ENCODE measurements around the gene CDH11. TPM values are rescaled to one million over a fixed set of nuclear protein-coding genes. Genes with fewer than 3 reads are reported as not detected.

Gene CDH11
- total RNA-seq, 1 donor from 2014 or later, result 22.9 TPM

DNA sequence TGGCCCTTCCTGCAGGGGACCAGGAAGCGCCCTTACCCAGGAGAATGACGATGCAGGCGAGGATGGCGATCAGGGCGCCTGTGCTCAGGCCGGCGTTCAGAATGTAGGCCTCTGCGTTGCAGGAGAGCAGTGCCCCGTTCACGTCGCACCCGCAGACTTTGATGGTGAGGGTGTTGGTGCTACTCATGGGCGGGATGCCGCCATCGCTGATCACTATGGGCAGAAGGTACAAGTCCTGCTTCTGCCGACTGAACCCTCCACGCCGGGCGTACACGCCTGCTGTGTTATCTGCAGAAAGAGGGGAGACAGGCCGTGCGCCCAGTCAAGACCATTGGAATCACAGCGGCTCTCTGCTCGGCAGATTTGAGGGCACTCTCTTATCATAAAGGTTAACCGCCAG is 171.1 kb downstream of the CDH11 start:
- no peak for DNase-seq (ENCODE audit: low read depth)
- no peak overlapping the region for H3K4me3 ChIP-seq (ENCODE audit: low read depth, low read length)
- TF ChIP-seq, protein P1, sequence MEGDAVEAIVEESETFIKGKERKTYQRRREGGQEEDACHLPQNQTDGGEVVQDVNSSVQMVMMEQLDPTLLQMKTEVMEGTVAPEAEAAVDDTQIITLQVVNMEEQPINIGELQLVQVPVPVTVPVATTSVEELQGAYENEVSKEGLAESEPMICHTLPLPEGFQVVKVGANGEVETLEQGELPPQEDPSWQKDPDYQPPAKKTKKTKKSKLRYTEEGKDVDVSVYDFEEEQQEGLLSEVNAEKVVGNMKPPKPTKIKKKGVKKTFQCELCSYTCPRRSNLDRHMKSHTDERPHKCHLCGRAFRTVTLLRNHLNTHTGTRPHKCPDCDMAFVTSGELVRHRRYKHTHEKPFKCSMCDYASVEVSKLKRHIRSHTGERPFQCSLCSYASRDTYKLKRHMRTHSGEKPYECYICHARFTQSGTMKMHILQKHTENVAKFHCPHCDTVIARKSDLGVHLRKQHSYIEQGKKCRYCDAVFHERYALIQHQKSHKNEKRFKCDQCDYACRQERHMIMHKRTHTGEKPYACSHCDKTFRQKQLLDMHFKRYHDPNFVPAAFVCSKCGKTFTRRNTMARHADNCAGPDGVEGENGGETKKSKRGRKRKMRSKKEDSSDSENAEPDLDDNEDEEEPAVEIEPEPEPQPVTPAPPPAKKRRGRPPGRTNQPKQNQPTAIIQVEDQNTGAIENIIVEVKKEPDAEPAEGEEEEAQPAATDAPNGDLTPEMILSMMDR (conservative IDR thresholded peaks at IDR 0.05; ENCODE audit: low read depth, low read length), result no peak

DNA sequence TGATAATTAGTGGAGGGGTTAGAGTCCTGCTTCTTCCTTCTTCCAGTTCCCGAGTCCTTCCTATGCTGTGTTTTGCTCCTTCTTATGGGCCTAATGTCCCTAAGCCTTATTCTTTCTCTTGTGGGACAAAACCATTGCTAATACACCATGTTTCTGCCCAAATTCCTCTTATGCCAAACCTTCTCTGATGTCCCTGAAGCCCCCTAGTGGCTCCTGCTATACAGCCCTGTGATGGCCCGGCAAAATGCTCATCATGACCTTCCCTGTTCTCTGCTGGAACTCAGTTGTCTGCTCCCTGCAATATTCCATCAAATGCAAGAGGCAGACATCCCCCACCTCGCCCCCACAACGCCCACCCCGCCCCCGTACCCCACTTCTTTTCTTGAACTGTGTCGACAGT is 171.6 kb downstream of the CDH11 start:
- H3K4me3 ChIP-seq (ENCODE audit: low read depth, low read length), result no peak overlapping the region
- TF ChIP-seq, protein P1 (conservative IDR thresholded peaks at IDR 0.05; ENCODE audit: low read depth, low read length), result no peak
- no peak for DNase-seq (ENCODE audit: low read depth)

DNA sequence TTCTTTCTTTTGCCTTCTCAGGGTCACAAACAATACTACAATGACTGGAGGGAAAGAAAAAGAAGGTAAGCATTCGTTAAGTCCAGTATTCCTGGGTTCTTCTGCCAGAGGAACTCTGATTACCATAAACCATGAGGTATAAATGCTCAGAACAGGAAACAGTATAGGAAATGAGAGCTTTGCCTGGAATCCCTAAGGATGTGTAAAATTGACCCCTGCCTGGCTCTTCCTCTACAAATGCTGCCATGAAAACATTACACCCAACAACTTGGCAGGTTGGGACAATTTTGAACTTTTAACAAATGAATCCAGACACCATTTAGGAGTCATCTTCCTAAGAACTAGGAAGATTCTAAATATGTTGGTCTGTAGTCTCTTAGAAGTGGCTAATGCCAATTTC is 173.8 kb downstream of the CDH11 start:
- H3K4me3 ChIP-seq (ENCODE audit: low read depth, low read length), result no peak overlapping the region
- DNase-seq (ENCODE audit: low read depth), result no peak
- TF ChIP-seq, protein P1 (conservative IDR thresholded peaks at IDR 0.05; ENCODE audit: low read depth, low read length), result no peak

DNA sequence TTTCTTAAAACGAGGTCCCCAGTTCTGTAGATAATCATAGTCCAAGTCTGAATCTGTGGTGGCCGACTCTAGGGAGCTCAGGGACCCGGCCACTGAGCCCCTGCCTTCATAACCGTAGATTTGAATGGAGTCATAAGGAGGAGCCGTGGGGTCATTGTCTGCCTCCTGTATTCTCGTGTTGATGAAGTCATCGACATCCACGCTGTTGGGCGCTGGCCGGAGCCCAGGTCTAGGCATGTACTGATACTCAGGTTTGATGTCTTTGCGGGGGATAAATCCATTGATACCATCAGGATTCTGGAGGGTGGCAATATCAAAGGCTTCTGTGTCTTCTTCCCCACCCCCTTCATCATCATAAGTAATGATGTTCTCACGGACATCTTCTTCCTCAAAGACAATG is 174.2 kb downstream of the CDH11 start:
- DNase-seq (ENCODE audit: low read depth), result no peak
- TF ChIP-seq, protein P1 (conservative IDR thresholded peaks at IDR 0.05; ENCODE audit: low read depth, low read length), result no peak
- no peak overlapping the region for H3K4me3 ChIP-seq (ENCODE audit: low read depth, low read length)

DNA sequence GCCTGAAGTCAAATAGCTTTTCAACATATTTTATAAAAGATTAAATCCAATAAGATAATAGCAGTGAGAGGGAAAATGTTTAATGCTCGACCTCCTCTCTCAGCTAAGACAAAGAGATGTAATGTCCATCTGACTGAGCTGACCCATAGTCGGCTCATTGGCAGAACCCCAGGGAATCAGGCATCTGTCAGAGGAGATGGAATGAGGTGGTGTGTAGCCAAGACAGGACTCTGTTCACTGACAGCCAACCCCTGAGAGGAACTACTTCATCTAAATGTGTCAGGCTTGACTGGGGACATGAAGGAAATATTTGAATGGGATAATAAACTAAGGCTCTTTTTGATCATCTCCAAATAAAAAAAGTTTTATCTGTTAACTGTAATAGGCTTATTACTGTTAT is 188.0 kb downstream of the CDH11 start:
- no peak overlapping the region for H3K4me3 ChIP-seq (ENCODE audit: low read depth, low read length)
- TF ChIP-seq, protein P1 (conservative IDR thresholded peaks at IDR 0.05; ENCODE audit: low read depth, low read length), result no peak
- no peak for DNase-seq (ENCODE audit: low read depth)

DNA sequence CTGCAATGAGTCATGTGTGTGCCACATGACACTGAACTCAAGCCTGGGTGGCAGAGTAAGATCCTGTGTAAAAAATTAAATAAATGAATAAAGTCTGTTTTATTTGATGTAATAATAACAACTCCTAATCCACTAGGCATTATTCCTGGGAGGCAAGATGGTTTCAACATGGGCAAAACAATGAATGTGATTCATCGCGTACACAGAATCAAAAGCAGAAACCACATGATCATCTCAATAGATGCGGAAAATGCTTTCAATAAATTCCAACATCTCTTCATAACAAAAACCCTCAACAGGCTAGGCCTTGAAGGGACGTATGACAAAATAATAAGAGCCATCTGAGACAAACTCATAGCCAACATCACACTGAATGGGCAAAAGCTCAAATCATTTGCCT is 195.4 kb downstream of the CDH11 start:
- TF ChIP-seq, protein P1 (conservative IDR thresholded peaks at IDR 0.05; ENCODE audit: low read depth, low read length), result no peak
- H3K4me3 ChIP-seq (ENCODE audit: low read depth, low read length), result no peak overlapping the region
- no peak for DNase-seq (ENCODE audit: low read depth)

DNA sequence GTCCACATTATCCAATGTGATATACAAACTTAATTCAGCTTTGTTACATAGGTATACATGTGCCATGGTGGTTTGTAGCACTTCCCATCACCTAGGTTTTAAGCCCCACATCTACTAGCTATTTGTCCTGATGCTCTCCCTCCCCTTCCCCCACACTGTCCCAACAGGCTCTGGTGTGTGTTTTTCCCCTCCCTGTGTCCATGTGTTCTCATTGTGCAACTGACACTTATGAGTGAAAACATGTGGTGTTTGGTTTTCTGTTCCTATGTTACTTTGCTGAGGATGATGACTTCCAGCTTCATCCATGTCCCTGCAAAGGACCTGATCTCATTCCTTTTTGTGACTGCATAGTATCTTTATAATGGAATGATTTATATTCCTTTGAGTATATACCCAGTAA is 196.7 kb downstream of the CDH11 start:
- H3K4me3 ChIP-seq (ENCODE audit: low read depth, low read length), result no peak overlapping the region
- TF ChIP-seq, protein P1 (conservative IDR thresholded peaks at IDR 0.05; ENCODE audit: low read depth, low read length), result no peak
- DNase-seq (ENCODE audit: low read depth), result no peak

Data from epithelial cell of proximal tubule (primary cell).